Thymus (tissue), 11 donors: ENCODE results near the gene ASIC4. TPM values are rescaled to one million over a fixed set of nuclear protein-coding genes. Genes with fewer than 3 reads are reported as not detected.

Source experiments
- DNase-seq, 9 donors: peaks; one replicate each; pipeline ENCODE4 v3.0.0-alpha.2; 2013; ENCODE audit warnings: low spot score in 9 of 9, low read depth in 6 of 9, missing footprints in 1 of 9
- H3K27ac ChIP-seq, 2 donors: one replicate each; pipeline ENCODE4 v1.5.1; 2013; ENCODE audit warnings: control low read depth in 1 of 2, low read depth in 1 of 2, low read length in 1 of 2, mild to moderate bottlenecking in 1 of 2, moderate library complexity in 1 of 2
- H3K27me3 ChIP-seq, 2 donors: one replicate each; pipeline ENCODE4 v1.5.1; 2013; ENCODE audit warnings: low read length in 1 of 2; ENCODE audit not compliant: control insufficient read depth in 2 of 2, insufficient read depth in 1 of 2
- H3K36me3 ChIP-seq, 2 donors: one replicate each; pipeline ENCODE4 v1.5.1; 2013; ENCODE audit warnings: low read length in 1 of 2, mild to moderate bottlenecking in 1 of 2, moderate library complexity in 1 of 2; ENCODE audit not compliant: control insufficient read depth in 2 of 2, insufficient read depth in 2 of 2
- H3K4me1 ChIP-seq, 2 donors: one replicate each; pipeline ENCODE4 v1.5.1; 2013; ENCODE audit warnings: low read length in 2 of 2; ENCODE audit not compliant: control insufficient read depth in 2 of 2, insufficient read depth in 2 of 2
- H3K4me3 ChIP-seq, 2 donors: one replicate each; pipeline ENCODE4 v1.5.1; 2013; ENCODE audit warnings: low read length in 2 of 2, control low read depth in 1 of 2, mild to moderate bottlenecking in 1 of 2
- H3K9me3 ChIP-seq, 2 donors: one replicate each; pipeline ENCODE4 v1.5.1; 2013; ENCODE audit warnings: low read length in 1 of 2, mild to moderate bottlenecking in 1 of 2; ENCODE audit not compliant: control insufficient read depth in 2 of 2, insufficient read depth in 1 of 2
- WGBS: extraction: QIAGEN DNeasy Blood & Tissue Kit; methylation state at CpG from one replicate; pipeline ENCODE4 v1.1.7; 2013; 5-methylcytosine and 5-hydroxymethylcytosine counted together
- polyA plus RNA-seq: library from polyadenylated mRNA; stranded (reverse); fragments of 200-250 nt; gene quantifications from one replicate; pipeline ENCODE4 v1.2.3, GENCODE V29; 2013
- total RNA-seq: library from RNA; stranded (reverse); fragments of 120-200 nt; gene quantifications from one replicate; pipeline ENCODE4 v1.2.4, GENCODE V29; 2013
- donor health status: healthy.

The ASIC4 gene
- total and polyA plus RNA-seq, 2 donors: 0.05 to 0.23 TPM

GRCh38 chr2:219536967-219537366 is 22.7 kb downstream of the ASIC4 start:
- peaks cover 0 to 1% of the 10 kb centered on the region in 2 donors for H3K9me3 ChIP-seq
- H3K27ac ChIP-seq: no peak overlapping the region
- peaks cover 3 to 18% of the 10 kb centered on the region in 2 donors for H3K36me3 ChIP-seq
- peaks cover 3 to 9% of the 10 kb centered on the region in 2 donors for H3K4me1 ChIP-seq
- peaks cover 0 to 50% of the 10 kb centered on the region in 2 donors for H3K27me3 ChIP-seq
- WGBS: 92% methylated on average over 9 of the region's 9 CpGs
- H3K4me3 ChIP-seq: no peak overlapping the region
- no peak for DNase-seq

- Histone ChIP-seq H3K9me3 (peaks cover 0 to 1% of the 10 kb centered on the region in 2 donors), H3K27ac (no peak overlapping the region), H3K4me1 (peaks cover 11 to 18% of the 10 kb centered on the region in 2 donors), H3K27me3 (peaks cover 0 to 53% of the 10 kb centered on the region in 2 donors), H3K36me3 (peaks cover 3 to 18% of the 10 kb centered on the region in 2 donors), H3K4me3 (no peak overlapping the region)
- DNase-seq: no peak
- 76% methylated on average over 14 of the region's 15 CpGs for WGBS
These were observed 23.6 kb downstream of the ASIC4 start for GRCh38 chr2:219537657-219538488.

- Histone ChIP-seq H3K9me3 (peaks cover 0 to 1% of the 10 kb centered on the region in 2 donors), H3K4me1 (peaks cover 13 to 21% of the 10 kb centered on the region in 2 donors), H3K27me3 (peaks cover 0 to 53% of the 10 kb centered on the region in 2 donors), H3K27ac (no peak overlapping the region), H3K4me3 (no peak overlapping the region), H3K36me3 (peaks cover 3 to 18% of the 10 kb centered on the region in 2 donors)
- no peak for DNase-seq
- 92% methylated on average over 6 of the region's 6 CpGs for WGBS
These were observed 24.2 kb downstream of the ASIC4 start for GRCh38 chr2:219538504-219538951.

- Histone ChIP-seq H3K36me3 (peaks cover 3 to 18% of the 10 kb centered on the region in 2 donors), H3K9me3 (peaks cover 0 to 1% of the 10 kb centered on the region in 2 donors), H3K27ac (no peak overlapping the region), H3K4me1 (peaks cover 13 to 23% of the 10 kb centered on the region in 2 donors), H3K27me3 (peaks cover 0 to 58% of the 10 kb centered on the region in 2 donors), H3K4me3 (no peak overlapping the region)
- 96% methylated on average over 32 of the region's 32 CpGs for WGBS
- DNase-seq: no peak
These were observed 24.9 kb downstream of the ASIC4 start for GRCh38 chr2:219538956-219539788.

- peaks cover 5 to 57% of the 10 kb centered on the region in 2 donors for H3K27me3 ChIP-seq
- no peak overlapping the region for H3K27ac ChIP-seq
- H3K4me1 ChIP-seq: peaks cover 13 to 27% of the 10 kb centered on the region in 2 donors
- H3K36me3 ChIP-seq: peaks cover 3 to 18% of the 10 kb centered on the region in 2 donors
- peaks cover 0 to under 1% of the 10 kb centered on the region in 2 donors for H3K9me3 ChIP-seq
- WGBS: 98% methylated on average over 46 of the region's 46 CpGs
- DNase-seq: no peak
- H3K4me3 ChIP-seq: no peak overlapping the region
These were observed 25.8 kb downstream of the ASIC4 start for GRCh38 chr2:219539926-219540678.

- Histone ChIP-seq H3K9me3 (no peaks in the 10 kb centered on the region), H3K27me3 (peaks cover 11 to 64% of the 10 kb centered on the region in 2 donors), H3K27ac (no peak overlapping the region), H3K4me3 (no peak overlapping the region), H3K36me3 (peaks cover 3 to 18% of the 10 kb centered on the region in 2 donors), H3K4me1 (peaks cover 13 to 27% of the 10 kb centered on the region in 2 donors)
- no peak for DNase-seq
- WGBS: 94% methylated on average over 12 of the region's 12 CpGs
These were observed 26.7 kb downstream of the ASIC4 start for GRCh38 chr2:219540784-219541504.

GRCh38 chr2:219541611-219542180 is 27.4 kb downstream of the ASIC4 start:
- Histone ChIP-seq H3K27me3 (peaks cover 12 to 60% of the 10 kb centered on the region in 2 donors), H3K36me3 (peaks cover 3 to 18% of the 10 kb centered on the region in 2 donors), H3K27ac (no peak overlapping the region), H3K4me3 (peak overlapping the region; percentile 41 to 78), H3K9me3 (no peaks in the 10 kb centered on the region), H3K4me1 (peaks cover 13 to 27% of the 10 kb centered on the region in 2 donors)
- DNase-seq: peak; percentile 73 to 92 (median 82)
- 2% methylated on average over 48 of the region's 48 CpGs for WGBS
